NT2/D1 (cell line): Measurements from ENCODE around the gene STIM2.

Source experiments
- SUZ12 ChIP-seq: IDR thresholded peaks from 2 replicates; pipeline ENCODE4 v1.6.1; 2011; ENCODE audit not compliant: insufficient read length, insufficient read depth; ENCODE audit errors: extremely low read depth
- YY1 ChIP-seq: IDR thresholded peaks from 2 replicates; pipeline ENCODE4 v1.6.1; 2011; ENCODE audit not compliant: insufficient read length, insufficient read depth
- ZNF274 ChIP-seq: IDR thresholded peaks from 2 replicates; pipeline ENCODE4 v1.6.1; 2011; ENCODE audit warnings: mild to moderate bottlenecking, low read depth, low read length

DNA sequence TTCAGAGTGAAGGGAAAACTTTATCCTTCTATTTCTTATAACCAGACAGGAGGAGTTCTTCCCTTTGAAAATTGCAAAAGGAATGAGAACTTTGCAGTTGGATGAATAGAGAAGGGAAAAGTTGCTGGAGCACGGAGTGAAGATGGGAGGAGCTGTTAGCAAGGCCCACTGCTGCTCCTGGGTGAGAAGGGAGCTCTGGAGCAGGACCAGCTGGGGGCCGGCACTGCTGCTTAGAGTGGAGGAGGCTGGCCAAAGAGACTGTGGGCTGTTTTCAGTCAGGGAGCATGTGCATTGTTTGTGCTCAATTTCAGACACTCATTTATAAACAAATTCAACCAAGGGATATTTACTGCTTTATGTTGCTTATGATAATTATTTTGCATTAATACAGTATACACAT is 164.2 kb downstream of the STIM2 start:
- TF ChIP-seq YY1 (no peak), ZNF274 (no peak), SUZ12 (no peak)
